CMK (cell line): ENCODE data around the gene CTLA4.

Experiments used
- DNase-seq: peaks from one replicate; pipeline ENCODE4 v3.0.0-alpha.2; 2010; ENCODE audit warnings: low read depth

CTLA4 gene

GRCh38 chr2:203891474-203891873 lies 23.9 kb downstream of the CTLA4 start:
- no peak for DNase-seq

- no peak for DNase-seq
Measured at GRCh38 chr2:203892207-203892606, 24.6 kb downstream of the CTLA4 start.

GRCh38 chr2:203893401-203893800 lies 25.8 kb downstream of the CTLA4 start:
- DNase-seq, result no peak

- no peak for DNase-seq
Measured at GRCh38 chr2:203893840-203894239, 26.3 kb downstream of the CTLA4 start.

- no peak for DNase-seq
Measured at GRCh38 chr2:203894262-203894661, 26.7 kb downstream of the CTLA4 start.

GRCh38 chr2:203897544-203897943 lies 30.0 kb downstream of the CTLA4 start:
- no peak for DNase-seq

- no peak for DNase-seq
Measured at GRCh38 chr2:203898657-203899056, 31.1 kb downstream of the CTLA4 start.

- no peak for DNase-seq
Measured at GRCh38 chr2:203900253-203900652, 32.7 kb downstream of the CTLA4 start.

- DNase-seq, result no peak
Measured at GRCh38 chr2:203904022-203904421, 36.5 kb downstream of the CTLA4 start.

- DNase-seq, result no peak
Measured at GRCh38 chr2:203905656-203906055, 38.1 kb downstream of the CTLA4 start.

GRCh38 chr2:203908066-203908796 lies 40.7 kb downstream of the CTLA4 start:
- DNase-seq, result no peak

GRCh38 chr2:203908797-203909185 lies 41.2 kb downstream of the CTLA4 start:
- DNase-seq, result no peak

- no peak for DNase-seq
Measured at GRCh38 chr2:203909261-203909967, 41.8 kb downstream of the CTLA4 start.

- DNase-seq, result no peak
Measured at GRCh38 chr2:203909974-203910373, 42.4 kb downstream of the CTLA4 start.

- DNase-seq, result no peak
Measured at GRCh38 chr2:203913947-203914346, 46.4 kb downstream of the CTLA4 start.

- DNase-seq, result no peak
Measured at GRCh38 chr2:203914546-203915182, 47.1 kb downstream of the CTLA4 start.

- DNase-seq, result no peak
Measured at GRCh38 chr2:203915256-203915655, 47.7 kb downstream of the CTLA4 start.

GRCh38 chr2:203916756-203917155 lies 49.2 kb downstream of the CTLA4 start:
- no peak for DNase-seq

- DNase-seq, result no peak
Measured at GRCh38 chr2:203918264-203918663, 50.7 kb downstream of the CTLA4 start.

- no peak for DNase-seq
Measured at GRCh38 chr2:203918839-203919238, 51.3 kb downstream of the CTLA4 start.
